K562 (cell line): ENCODE results near the gene NSRP1. TPM values are rescaled to one million over a fixed set of nuclear protein-coding genes. Genes with fewer than 3 reads are reported as not detected.

Experiments used
- ATAC-seq: fragments of 200-7000 bp; cut with Tn5 transposase; 3 replicates; pipeline ENCODE4 v1.9.1; 2020; ENCODE audit warnings: moderate library complexity
- BruUV-seq: library from RNA; stranded (reverse); fragments of 400-500 nt; replicated peaks from 2 replicates; lab custom pipeline; 2021; lab: Mats Ljungman, UMichigan
- CTCF ChIA-PET: fragments of 300-600 bp; formaldehyde crosslinking; extraction: SDS; loops from one replicate; lab custom pipeline; 2021; ENCODE audit warnings: low intra/inter-chr PET ratio; lab: Yijun Ruan, JAX
- POLR2A ChIA-PET: fragments of 300-600, 350-650 bp; sonication (Branson Sonifier 250); formaldehyde crosslinking; extraction: SDS; loops from one replicate; lab custom pipeline; 2021; ENCODE audit warnings: antibody characterized with exemption, inconsistent platforms; lab: Yijun Ruan, JAX
- DNase-seq, 4 experiments: peaks; one replicate each; pipeline versions ENCODE4 v3.0.0 to v3.0.0-alpha.2; 2011 to 2018; ENCODE audit warnings: low spot score in 3 of 4, mixed read lengths in 3 of 4; ENCODE audit errors: extremely low read depth in 1 of 4
- FAIRE-seq: peaks from 2 replicates; lab custom pipeline; 2011; peaks lifted over from hg19 to GRCh38; lab: Jason Lieb, UNC
- H2AFZ ChIP-seq: 2 replicates; pipeline ENCODE4 v1.6.0; 2011; ENCODE audit warnings: low read depth, low read length, control low read depth, inconsistent platforms
- H3K27ac ChIP-seq: fragments of 200-600 bp; 3 replicates; pipeline ENCODE4 v1.8.0; 2011; ENCODE audit warnings: low read depth, mild to moderate bottlenecking, control low read depth, inconsistent platforms, low read length, moderate library complexity, mixed read lengths; ENCODE audit errors: extremely low read depth
- H3K27me3 ChIP-seq, 2 experiments: fragments of 300-600 bp in 1 of 2; 2 replicates in 1 of 2; 3 replicates in 1 of 2; pipeline versions ENCODE4 v1.6.0 to v1.8.0; 2011; ENCODE audit warnings: inconsistent platforms in 2 of 2, low read length in 2 of 2, mild to moderate bottlenecking in 1 of 2, mixed read lengths in 1 of 2, moderate library complexity in 1 of 2; ENCODE audit not compliant: control insufficient read depth in 2 of 2, insufficient read depth in 2 of 2
- H3K36me3 ChIP-seq: fragments of 300-600 bp; 3 replicates; pipeline ENCODE4 v1.8.0; 2011; ENCODE audit warnings: mild to moderate bottlenecking, low read length, inconsistent platforms; ENCODE audit not compliant: control insufficient read depth, insufficient read depth
- H3K4me1 ChIP-seq, 2 experiments: fragments of 200-600 bp in 1 of 2; replicated peaks in 1 of 2; 2 replicates in 1 of 2; 3 replicates in 1 of 2; pipeline versions ENCODE4 v1.5.1 to v1.8.0; 2011; ENCODE audit warnings: inconsistent platforms in 2 of 2, low read length in 2 of 2, mild to moderate bottlenecking in 1 of 2, mixed read lengths in 1 of 2, moderate library complexity in 1 of 2; ENCODE audit not compliant: control insufficient read depth in 2 of 2, insufficient read depth in 2 of 2
- H3K4me2 ChIP-seq: 2 replicates; pipeline ENCODE4 v1.6.1; 2011; ENCODE audit warnings: low read length, control low read depth, inconsistent platforms, mixed read lengths; ENCODE audit not compliant: insufficient read depth
- H3K4me3 ChIP-seq: fragments of 200-600 bp; sonication (generic), shearing (Covaris generic); 2 replicates; pipeline ENCODE4 v1.5.1; 2016; ENCODE audit warnings: control low read depth, inconsistent platforms
- H3K79me2 ChIP-seq: fragments of 200-600 bp; 3 replicates; pipeline ENCODE4 v1.8.0; 2011; ENCODE audit warnings: low read length, inconsistent platforms; ENCODE audit not compliant: control insufficient read depth, insufficient read depth
- H3K9ac ChIP-seq, 2 experiments: 2 replicates each; pipeline versions ENCODE4 v1.6.0 to v1.6.1; 2011; ENCODE audit warnings: low read depth in 2 of 2, low read length in 2 of 2, control low read depth in 1 of 2, inconsistent platforms in 1 of 2, mild to moderate bottlenecking in 1 of 2, mixed read lengths in 1 of 2; ENCODE audit not compliant: insufficient read depth in 1 of 2
- H3K9me1 ChIP-seq: one replicate; pipeline ENCODE4 v1.6.0; 2011; ENCODE audit warnings: inconsistent platforms, mild to moderate bottlenecking, low read length, moderate library complexity; ENCODE audit not compliant: control insufficient read depth, insufficient read depth
- H3K9me3 ChIP-seq: replicated peaks from 2 replicates; pipeline ENCODE4 v1.5.1; 2011; ENCODE audit warnings: low read depth, low read length, inconsistent platforms; ENCODE audit not compliant: control insufficient read depth, insufficient read depth
- H4K20me1 ChIP-seq: replicated peaks from 2 replicates; pipeline ENCODE4 v1.6.1; 2011; ENCODE audit warnings: low read length, inconsistent platforms, mixed read lengths; ENCODE audit not compliant: control insufficient read depth, insufficient read depth
- ATF6 ChIP-seq: sonication (generic); formaldehyde crosslinking; IDR thresholded peaks from 2 replicates; pipeline ENCODE4 v1.4.0; 2020; ENCODE audit warnings: mild to moderate bottlenecking, missing genetic modification reagents
- BRF2 ChIP-seq: IDR thresholded peaks from 3 replicates; pipeline ENCODE4 v1.6.1; 2011; ENCODE audit warnings: borderline replicate concordance, mild to moderate bottlenecking; ENCODE audit not compliant: insufficient read length, insufficient read depth
- CHD1 ChIP-seq: fragments of 200-600 bp; sonication (generic); IDR thresholded peaks from one replicate; pipeline ENCODE4 v1.6.1; 2012; ENCODE audit warnings: mild to moderate bottlenecking, moderate library complexity, low read length, inconsistent platforms
- CTCF ChIP-seq, 3 experiments: IDR thresholded peaks in 2 of 3; conservative IDR thresholded peaks in 1 of 3; 2 replicates each; pipeline ENCODE4 v1.5.1; 2011 to 2012; ENCODE audit warnings: low read length in 3 of 3, mild to moderate bottlenecking in 3 of 3, control low read depth in 2 of 3, improper control_type of control experiment in 1 of 3, inconsistent platforms in 1 of 3, low read depth in 1 of 3, mixed read lengths in 1 of 3, moderate library complexity in 1 of 3; ENCODE audit not compliant: insufficient read depth in 2 of 3
- DMBX1 ChIP-seq: fragments of 250-450 bp; sonication (Bioruptor Pico); IDR thresholded peaks from 2 replicates; pipeline ENCODE4 v1.8.0; 2022; ENCODE audit warnings: inconsistent platforms, mild to moderate bottlenecking, moderate library complexity, borderline replicate concordance
- ELF2 ChIP-seq: fragments of 250-450 bp; sonication (Bioruptor Pico); IDR thresholded peaks from 2 replicates; pipeline ENCODE4 v1.5.0; 2021; ENCODE audit warnings: mild to moderate bottlenecking
- FOXK2 ChIP-seq, 2 experiments: fragments of 450-650 bp; IDR thresholded peaks in 1 of 2; conservative IDR thresholded peaks in 1 of 2; 2 replicates each; pipeline ENCODE4 v1.6.1; 2016; ENCODE audit warnings: low read depth in 2 of 2, mild to moderate bottlenecking in 1 of 2
- GTF2F1 ChIP-seq: IDR thresholded peaks from 2 replicates; pipeline ENCODE4 v1.6.1; 2011; ENCODE audit warnings: low read depth, low read length, improper control_type of control experiment
- HMGN3 ChIP-seq: IDR thresholded peaks from 2 replicates; pipeline ENCODE4 v1.6.1; 2011; ENCODE audit warnings: borderline replicate concordance, low read depth, mild to moderate bottlenecking, mixed read lengths, low read length; ENCODE audit not compliant: insufficient read length; ENCODE audit errors: extremely low read depth
- RNF2 ChIP-seq: sonication (generic); IDR thresholded peaks from 2 replicates; pipeline ENCODE4 v1.6.1; 2016
- ZKSCAN3 ChIP-seq: fragments of 250-450 bp; sonication (Bioruptor Pico); IDR thresholded peaks from 2 replicates; pipeline ENCODE4 v1.4.0; 2020
- ZNF354B ChIP-seq: fragments of 250-450 bp; sonication (Bioruptor Pico); IDR thresholded peaks from 2 replicates; pipeline ENCODE4 v1.4.0; 2020
- WGBS: fragments of 100-300 bp; shearing (Covaris generic); methylation state at CpG from one replicate; pipeline ENCODE4 v1.1.6; 2016; ENCODE audit warnings: low coverage, mixed read lengths; ENCODE audit not compliant: insufficient coverage; ENCODE audit errors: missing lambda C conversion rate; 5-methylcytosine and 5-hydroxymethylcytosine counted together
- in situ Hi-C: fragments of 300-500 bp; cut with MboI; formaldehyde crosslinking; loops from 4 replicates; pipeline ENCODE4 v1.15.0; 2018; ENCODE audit warnings: inconsistent platforms, mixed read lengths
- intact Hi-C: fragments of 100-400 bp; cut with micrococcal nuclease; formaldehyde crosslinking; loops from 2 replicates; pipeline ENCODE4 v1.14.2; 2022
- polyA plus RNA-seq, 8 experiments: library from polyadenylated mRNA; depleted of rRNA in 4 of 8; stranded (reverse) in 5 of 8; unstranded in 3 of 8; fragments of >200 nt; fragmentation: Nextera tagmentation in 2 of 8; fragmentation: Illumina TruSeq in 1 of 8; extraction: Ambion mirVana in 2 of 8; extraction: Trizol in 1 of 8; gene quantifications; 2 replicates each; pipeline versions ENCODE4 v1.2.1 to v1.2.3, GENCODE V29; 2011 to 2014; ENCODE audit warnings: inconsistent platforms in 1 of 8, missing spikeins in 1 of 8
- total RNA-seq, 7 experiments: library from RNA; depleted of rRNA in 6 of 7; stranded (reverse); fragments of >200 nt in 6 of 7; fragmentation: Illumina TruSeq in 2 of 7; extraction: Trizol in 2 of 7; gene quantifications; 2 replicates each; pipeline versions ENCODE4 v1.2.1 to v1.2.3, GENCODE V29; 2011 to 2021; ENCODE audit warnings: low replicate concordance in 1 of 7

Gene NSRP1
- total and polyA plus RNA-seq, 9 of the 15 experiments (the other 6 are each of a cell fraction or from before 2014, with no cell fraction given): 18.4 to 68.6 (median 32.7) TPM

DNA sequence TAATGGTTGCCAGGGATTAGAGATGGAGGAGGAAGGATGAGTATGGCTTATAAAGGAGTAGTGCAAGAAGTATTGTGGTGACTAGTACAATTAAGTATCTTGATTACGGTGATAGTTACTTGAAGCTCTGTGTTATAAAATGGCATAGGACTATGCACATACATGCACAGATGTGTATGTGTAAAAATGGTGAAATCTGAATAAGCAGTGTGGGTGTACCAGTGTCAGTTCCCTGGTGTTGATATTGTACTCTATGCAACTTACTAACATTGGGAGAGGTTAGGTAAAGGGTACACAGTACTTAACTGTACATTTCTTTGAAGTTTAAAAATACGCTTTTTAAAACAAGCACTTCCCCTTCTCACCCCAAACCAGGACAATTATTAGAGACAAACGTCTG lies 48.5 kb downstream of the NSRP1 start:
- no TSS peak for BruUV-seq
- CTCF ChIA-PET: no interaction called here

DNA sequence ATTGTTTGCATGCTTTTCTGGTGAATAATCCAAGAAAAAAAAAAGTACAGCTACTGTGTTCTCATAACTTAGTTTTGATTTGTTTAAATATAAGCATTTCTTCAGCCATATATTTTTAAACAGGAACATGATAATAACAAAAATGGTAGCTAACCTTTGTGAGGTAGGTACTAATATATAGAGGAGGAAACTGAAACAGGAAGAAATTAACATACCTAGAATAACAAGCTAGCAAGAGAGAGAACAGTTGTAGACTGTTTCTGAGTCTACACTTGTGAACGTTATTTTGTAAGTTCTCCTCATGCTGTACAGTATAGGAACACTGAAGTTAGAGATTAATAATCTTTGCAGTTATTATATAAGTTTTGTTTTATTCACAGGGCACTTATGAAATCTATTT lies 49.3 kb downstream of the NSRP1 start:
- POLR2A ChIA-PET: no interaction called here
- 74% methylated on average over 1 of the region's 1 CpG for WGBS
- intact Hi-C loops (no loop called here), in situ Hi-C loops (no loop called here)
- peaks cover 54% of the 10 kb centered on the region for H3K36me3 ChIP-seq
- FAIRE-seq (no peak), DNase-seq (no peak), ATAC-seq (no peak)
- no peak overlapping the region for H3K4me3 ChIP-seq
- no peak overlapping the region for H2AFZ ChIP-seq
- H3K4me1 ChIP-seq: no peaks in the 10 kb centered on the region
- no peaks in the 10 kb centered on the region for H4K20me1 ChIP-seq
- H3K4me2 ChIP-seq: no peak overlapping the region
- H3K27ac ChIP-seq: no peak overlapping the region
- peaks cover 51% of the 10 kb centered on the region for H3K79me2 ChIP-seq
- no peaks in the 10 kb centered on the region for H3K27me3 ChIP-seq
- CTCF ChIA-PET: no interaction called here
- H3K9me1 ChIP-seq: no peaks in the 10 kb centered on the region
- H3K9me3 ChIP-seq: no peaks in the 10 kb centered on the region
- no TSS peak for BruUV-seq
- no peak overlapping the region for H3K9ac ChIP-seq
- TF ChIP-seq HMGN3 (no peak), RNF2 (no peak), ATF6 (CRISPR knock-in tag) (no peak), BRF2 (no peak), ZNF354B (CRISPR knock-in tag) (no peak), ZKSCAN3 (no peak), DMBX1 (no peak), FOXK2 (conservative IDR thresholded peaks at IDR 0.05 in 1 of 2, IDR thresholded peaks at IDR 0.05 in 1 of 2; ENCODE audit: low read depth in 2 of 2) (no peak), CTCF (IDR thresholded peaks at IDR 0.05 in 2 of 3, conservative IDR thresholded peaks at IDR 0.05 in 1 of 3; ENCODE audit: insufficient read depth in 2 of 3, low read depth in 1 of 3, low read length in 3 of 3) (no peak), ELF2 (no peak)

More for the DNA sequence above, 48.5 kb downstream of the NSRP1 start:
- TF ChIP-seq GTF2F1: no peak
- TF ChIP-seq CHD1: no peak
- FAIRE-seq: no peak
- Histone ChIP-seq H4K20me1 (no peaks in the 10 kb centered on the region), H3K9me1 (no peaks in the 10 kb centered on the region), H3K4me2 (no peak overlapping the region), H3K27ac (no peak overlapping the region), H3K9ac (no peak overlapping the region), H3K79me2 (peaks cover 51% of the 10 kb centered on the region), H2AFZ (no peak overlapping the region), H3K4me1 (no peaks in the 10 kb centered on the region), H3K4me3 (no peak overlapping the region), H3K36me3 (peaks cover 54% of the 10 kb centered on the region), H3K27me3 (no peaks in the 10 kb centered on the region), H3K9me3 (no peaks in the 10 kb centered on the region)
- 80% methylated on average over 3 of the region's 3 CpGs for WGBS
- in situ Hi-C loops: no loop called here
- POLR2A ChIA-PET: no interaction called here
- intact Hi-C loops: no loop called here
- ATAC-seq: no peak
- DNase-seq: no peak
